ENCODE data around the gene GMCL2.

The GMCL2 gene

GRCh38 chr5:178206166-178207101, 19.3 kb upstream of the GMCL2 start:
- Histone ChIP-seq H3K27ac (ENCODE audit: insufficient read depth, low read length, poor library complexity, severe bottlenecking) (peak overlapping the region; percentile 80), H3K27me3 (replicated peaks; ENCODE audit: control insufficient read depth, insufficient read depth, low read length, poor library complexity, severe bottlenecking) (no peaks in the 10 kb centered on the region), H3K4me3 (ENCODE audit: insufficient read depth, low read depth, low read length, poor library complexity, severe bottlenecking) (peak overlapping the region; percentile 76), H3K9me3 (ENCODE audit: control insufficient read depth, low read length) (no peaks in the 10 kb centered on the region), H3K4me1 (ENCODE audit: control insufficient read depth, insufficient read depth, low read length, poor library complexity, severe bottlenecking) (peaks cover 19% of the 10 kb centered on the region), H3K36me3 (ENCODE audit: control insufficient read depth, insufficient read depth, low read length) (peaks cover 49% of the 10 kb centered on the region)
- no peak for DNase-seq

- Histone ChIP-seq H3K4me1 (ENCODE audit: control insufficient read depth, insufficient read depth, low read length, poor library complexity, severe bottlenecking) (peaks cover 19% of the 10 kb centered on the region), H3K27ac (ENCODE audit: insufficient read depth, low read length, poor library complexity, severe bottlenecking) (peak overlapping the region; percentile 80), H3K9me3 (ENCODE audit: control insufficient read depth, low read length) (no peaks in the 10 kb centered on the region), H3K36me3 (ENCODE audit: control insufficient read depth, insufficient read depth, low read length) (peaks cover 42% of the 10 kb centered on the region), H3K4me3 (ENCODE audit: insufficient read depth, low read depth, low read length, poor library complexity, severe bottlenecking) (peak overlapping the region; percentile 76), H3K27me3 (replicated peaks; ENCODE audit: control insufficient read depth, insufficient read depth, low read length, poor library complexity, severe bottlenecking) (no peaks in the 10 kb centered on the region)
- DNase-seq, result no peak
Observed at GRCh38 chr5:178205749-178206047, 18.5 kb upstream of the GMCL2 start.

GRCh38 chr5:178204935-178205748, 18.0 kb upstream of the GMCL2 start:
- peak overlapping the region; percentile 80 for H3K27ac ChIP-seq (ENCODE audit: insufficient read depth, low read length, poor library complexity, severe bottlenecking)
- H3K4me1 ChIP-seq (ENCODE audit: control insufficient read depth, insufficient read depth, low read length, poor library complexity, severe bottlenecking), result peaks cover 19% of the 10 kb centered on the region
- peak overlapping the region; percentile 76 for H3K4me3 ChIP-seq (ENCODE audit: insufficient read depth, low read depth, low read length, poor library complexity, severe bottlenecking)
- no peaks in the 10 kb centered on the region for H3K27me3 ChIP-seq (replicated peaks; ENCODE audit: control insufficient read depth, insufficient read depth, low read length, poor library complexity, severe bottlenecking)
- H3K9me3 ChIP-seq (ENCODE audit: control insufficient read depth, low read length), result no peaks in the 10 kb centered on the region
- H3K36me3 ChIP-seq (ENCODE audit: control insufficient read depth, insufficient read depth, low read length), result peaks cover 36% of the 10 kb centered on the region
- DNase-seq, result peak; percentile 54 to 67 (median 56)

- Histone ChIP-seq H3K27me3 (replicated peaks; ENCODE audit: control insufficient read depth, insufficient read depth, low read length, poor library complexity, severe bottlenecking) (no peaks in the 10 kb centered on the region), H3K27ac (ENCODE audit: insufficient read depth, low read length, poor library complexity, severe bottlenecking) (peak within 1 kb of the TSS; percentile 80), H3K9me3 (ENCODE audit: control insufficient read depth, low read length) (no peaks in the 10 kb centered on the region), H3K4me1 (ENCODE audit: control insufficient read depth, insufficient read depth, low read length, poor library complexity, severe bottlenecking) (peaks cover 19% of the 10 kb centered on the region), H3K4me3 (ENCODE audit: insufficient read depth, low read depth, low read length, poor library complexity, severe bottlenecking) (peak within 1 kb of the TSS; percentile 76), H3K36me3 (ENCODE audit: control insufficient read depth, insufficient read depth, low read length) (peaks cover 28% of the 10 kb centered on the region)
- DNase-seq, result peak; percentile 92 to 97 (median 93)
Observed at GRCh38 chr5:178204182-178204934, 17.2 kb upstream of the GMCL2 start, which contains the start of gene HNRNPAB. Gene HNRNPAB (plus strand): TSS chr5:178204533. CDS start chr5:178204838, 305 bp downstream.

GRCh38 chr5:178203670-178204181, 16.6 kb upstream of the GMCL2 start:
- H3K27ac ChIP-seq (ENCODE audit: insufficient read depth, low read length, poor library complexity, severe bottlenecking), result peak overlapping the region; percentile 80
- H3K4me3 ChIP-seq (ENCODE audit: insufficient read depth, low read depth, low read length, poor library complexity, severe bottlenecking), result peak overlapping the region; percentile 76

GRCh38 chr5:178202541-178202940, 15.4 kb upstream of the GMCL2 start:
- no peak for DNase-seq
- Histone ChIP-seq H3K36me3 (ENCODE audit: control insufficient read depth, insufficient read depth, low read length) (peaks cover 10% of the 10 kb centered on the region), H3K4me3 (ENCODE audit: insufficient read depth, low read depth, low read length, poor library complexity, severe bottlenecking) (no peak overlapping the region), H3K4me1 (ENCODE audit: control insufficient read depth, insufficient read depth, low read length, poor library complexity, severe bottlenecking) (peaks cover 19% of the 10 kb centered on the region), H3K9me3 (ENCODE audit: control insufficient read depth, low read length) (no peaks in the 10 kb centered on the region), H3K27me3 (replicated peaks; ENCODE audit: control insufficient read depth, insufficient read depth, low read length, poor library complexity, severe bottlenecking) (no peaks in the 10 kb centered on the region), H3K27ac (ENCODE audit: insufficient read depth, low read length, poor library complexity, severe bottlenecking) (no peak overlapping the region)

More at GRCh38 chr5:178203670-178204181, 16.6 kb upstream of the GMCL2 start:
- no peak for DNase-seq
- no peaks in the 10 kb centered on the region for H3K9me3 ChIP-seq (ENCODE audit: control insufficient read depth, low read length)
- peaks cover 22% of the 10 kb centered on the region for H3K36me3 ChIP-seq (ENCODE audit: control insufficient read depth, insufficient read depth, low read length)
- peaks cover 19% of the 10 kb centered on the region for H3K4me1 ChIP-seq (ENCODE audit: control insufficient read depth, insufficient read depth, low read length, poor library complexity, severe bottlenecking)
- no peaks in the 10 kb centered on the region for H3K27me3 ChIP-seq (replicated peaks; ENCODE audit: control insufficient read depth, insufficient read depth, low read length, poor library complexity, severe bottlenecking)

GRCh38 chr5:178201927-178202235, 14.7 kb upstream of the GMCL2 start:
- Histone ChIP-seq H3K27ac (ENCODE audit: insufficient read depth, low read length, poor library complexity, severe bottlenecking) (no peak overlapping the region), H3K9me3 (ENCODE audit: control insufficient read depth, low read length) (no peaks in the 10 kb centered on the region)
- DNase-seq, result no peak

GRCh38 chr5:178201221-178201926, 14.2 kb upstream of the GMCL2 start:
- H3K4me1 ChIP-seq (ENCODE audit: control insufficient read depth, insufficient read depth, low read length, poor library complexity, severe bottlenecking), result peaks cover 11% of the 10 kb centered on the region
- H3K9me3 ChIP-seq (ENCODE audit: control insufficient read depth, low read length), result no peaks in the 10 kb centered on the region
- H3K27me3 ChIP-seq (replicated peaks; ENCODE audit: control insufficient read depth, insufficient read depth, low read length, poor library complexity, severe bottlenecking), result no peaks in the 10 kb centered on the region
- no peak for DNase-seq
- H3K4me3 ChIP-seq (ENCODE audit: insufficient read depth, low read depth, low read length, poor library complexity, severe bottlenecking), result no peak overlapping the region
- no peaks in the 10 kb centered on the region for H3K36me3 ChIP-seq (ENCODE audit: control insufficient read depth, insufficient read depth, low read length)
- no peak overlapping the region for H3K27ac ChIP-seq (ENCODE audit: insufficient read depth, low read length, poor library complexity, severe bottlenecking)

More at GRCh38 chr5:178201927-178202235, 14.7 kb upstream of the GMCL2 start:
- H3K4me1 ChIP-seq (ENCODE audit: control insufficient read depth, insufficient read depth, low read length, poor library complexity, severe bottlenecking), result peaks cover 16% of the 10 kb centered on the region
- H3K27me3 ChIP-seq (replicated peaks; ENCODE audit: control insufficient read depth, insufficient read depth, low read length, poor library complexity, severe bottlenecking), result no peaks in the 10 kb centered on the region
- H3K36me3 ChIP-seq (ENCODE audit: control insufficient read depth, insufficient read depth, low read length), result peaks cover 4% of the 10 kb centered on the region
- H3K4me3 ChIP-seq (ENCODE audit: insufficient read depth, low read depth, low read length, poor library complexity, severe bottlenecking), result no peak overlapping the region
